HCT116 (cell line): ENCODE measurements around the gene FRMD3.

Experiments
- CTCF ChIP-seq, 3 experiments: fragments of 200-600 bp in 1 of 3; sonication (generic) in 1 of 3; IDR thresholded peaks in 2 of 3; conservative IDR thresholded peaks in 1 of 3; 2 replicates each; pipeline ENCODE4 v1.5.1; 2012 to 2017; ENCODE audit warnings: low read depth in 2 of 3, low read length in 2 of 3, antibody characterized with exemption in 1 of 3, borderline replicate concordance in 1 of 3, control low read depth in 1 of 3, mild to moderate bottlenecking in 1 of 3, mixed read lengths in 1 of 3, mixed run types in 1 of 3, moderate library complexity in 1 of 3; ENCODE audit not compliant: insufficient read depth in 1 of 3
- MAX ChIP-seq: IDR thresholded peaks from 2 replicates; pipeline ENCODE4 v1.6.1; 2012
- POLR2A ChIP-seq: IDR thresholded peaks from 2 replicates; pipeline ENCODE4 v1.7.0; 2011; ENCODE audit warnings: borderline replicate concordance; ENCODE audit not compliant: insufficient read depth, insufficient read length; ENCODE audit errors: extremely low read depth
- POLR2AphosphoS5 ChIP-seq: IDR thresholded peaks from 2 replicates; pipeline ENCODE4 v1.6.1; 2011; ENCODE audit warnings: mild to moderate bottlenecking, low read depth, low read length, moderate library complexity
- YY1 ChIP-seq: IDR thresholded peaks from 2 replicates; pipeline ENCODE4 v1.6.1; 2011; ENCODE audit warnings: low read length, low read depth, moderate library complexity, mild to moderate bottlenecking; ENCODE audit not compliant: insufficient replicate concordance; ENCODE audit errors: extremely low read depth
- ZNF274 ChIP-seq: fragments of 200-500 bp; sonication (Bioruptor generic); IDR thresholded peaks from 2 replicates; pipeline ENCODE4 v1.6.1; 2014; ENCODE audit warnings: mild to moderate bottlenecking, low read depth, low read length, inconsistent platforms

GRCh38 chr9:83475741-83476140, 62.5 kb downstream of the FRMD3 start:
- no peak for TF ChIP-seq CTCF (IDR thresholded peaks at IDR 0.05 in 2 of 3, conservative IDR thresholded peaks at IDR 0.05 in 1 of 3; ENCODE audit: borderline replicate concordance in 1 of 3, insufficient read depth in 1 of 3, low read depth in 2 of 3, low read length in 2 of 3)
- TF ChIP-seq POLR2A, result no peak
- no peak for TF ChIP-seq MAX
- TF ChIP-seq ZNF274, result no peak
- TF ChIP-seq POLR2AphosphoS5, result no peak
- TF ChIP-seq YY1, result no peak
